B cell (primary cell): ENCODE measurements around the gene BBX. TPM values are rescaled to one million over a fixed set of nuclear protein-coding genes. Genes with fewer than 3 reads are reported as not detected.

Experiments
- ATAC-seq: fragments of 200-7000 bp; cut with Tn5 transposase; one replicate; pipeline ENCODE4 v1.10.0; 2021; ENCODE audit warnings: low read depth, mild to moderate bottlenecking, moderate number of reproducible peaks, moderate library complexity
- CTCF ChIA-PET: fragments of 350-600 bp; sonication (Branson Sonifier 250); formaldehyde crosslinking; loops from one replicate; lab custom pipeline; 2021; ENCODE audit warnings: antibody characterized with exemption, inconsistent platforms; lab: Charles Lee
- POLR2A ChIA-PET: fragments of 350-600 bp; sonication (Branson Sonifier 250); formaldehyde crosslinking; loops from one replicate; lab custom pipeline; 2021; ENCODE audit warnings: antibody characterized with exemption; lab: Charles Lee
- DNase-seq: peaks from one replicate; pipeline ENCODE4 v3.0.0; 2013
- H2AFZ ChIP-seq: 2 replicates; pipeline ENCODE4 v1.6.1; 2012; ENCODE audit warnings: mild to moderate bottlenecking, low read depth, low read length; ENCODE audit not compliant: insufficient read depth, poor library complexity, severe bottlenecking
- H3K27ac ChIP-seq, 2 donors: 1 replicate in 1 of 2; 2 replicates in 1 of 2; pipeline ENCODE4 v1.5.1; 2012 to 2013; ENCODE audit warnings: low read length in 2 of 2, mild to moderate bottlenecking in 2 of 2, moderate library complexity in 1 of 2
- H3K27me3 ChIP-seq, 4 experiments: fragments of 200-600 bp in 1 of 4; sonication (generic) in 1 of 4; replicated peaks in 1 of 4; 1 replicate in 2 of 4; 2 replicates in 2 of 4; pipeline versions ENCODE4 v1.6.1 to v1.7.0; 2013 to 2016; ENCODE audit warnings: low read length in 3 of 4, mild to moderate bottlenecking in 2 of 4, mixed read lengths in 1 of 4, moderate library complexity in 1 of 4; ENCODE audit not compliant: insufficient read depth in 4 of 4, control insufficient read depth in 3 of 4; ENCODE audit errors: control extremely low read depth in 1 of 4
- H3K36me3 ChIP-seq, 2 experiments: replicated peaks in 1 of 2; 1 replicate in 1 of 2; 2 replicates in 1 of 2; pipeline versions ENCODE4 v1.6.1 to v1.7.1; 2013; ENCODE audit warnings: low read length in 1 of 2; ENCODE audit not compliant: insufficient read depth in 2 of 2, control insufficient read depth in 1 of 2; ENCODE audit errors: control extremely low read depth in 1 of 2, extremely low read depth in 1 of 2
- H3K4me1 ChIP-seq, 2 donors: fragments of 200-600 bp in 1 of 2; sonication (generic) in 1 of 2; 1 replicate in 1 of 2; 2 replicates in 1 of 2; pipeline versions ENCODE4 v1.5.1 to v1.6.1; 2013 to 2017; ENCODE audit warnings: low read length in 2 of 2; ENCODE audit not compliant: control insufficient read depth in 2 of 2, insufficient read depth in 2 of 2
- H3K4me2 ChIP-seq: replicated peaks from 2 replicates; pipeline ENCODE3; 2012; ENCODE audit warnings: mild to moderate bottlenecking, low read depth, low read length; ENCODE audit not compliant: poor library complexity, severe bottlenecking
- H3K4me3 ChIP-seq, 5 experiments: fragments of 200-600 bp in 1 of 5; sonication (generic) in 1 of 5; 1 replicate in 3 of 5; 2 replicates in 2 of 5; pipeline versions ENCODE4 v1.5.1 to v1.7.0; 2011 to 2016; ENCODE audit warnings: low read length in 4 of 5, mild to moderate bottlenecking in 4 of 5, low read depth in 2 of 5, control low read depth in 1 of 5, moderate library complexity in 1 of 5; ENCODE audit not compliant: insufficient read depth in 1 of 5; ENCODE audit errors: control extremely low read depth in 1 of 5, extremely low read depth in 1 of 5
- H3K79me2 ChIP-seq: fragments of 200-600 bp; sonication (generic); one replicate; pipeline ENCODE4 v1.6.0; 2016; ENCODE audit warnings: low read length; ENCODE audit not compliant: control insufficient read depth, insufficient read depth
- H3K9ac ChIP-seq: fragments of 200-600 bp; sonication (generic); 2 replicates; pipeline ENCODE4 v1.6.1; 2017; ENCODE audit warnings: mild to moderate bottlenecking, low read length, moderate library complexity
- H3K9me3 ChIP-seq, 3 donors: one replicate each; pipeline versions ENCODE4 v1.6.1 to v1.7.1; 2013; ENCODE audit warnings: low read length in 2 of 3; ENCODE audit not compliant: control insufficient read depth in 2 of 3, insufficient read depth in 1 of 3; ENCODE audit errors: control extremely low read depth in 1 of 3
- H4K20me1 ChIP-seq: 2 replicates; pipeline ENCODE4 v1.6.0; 2012; ENCODE audit warnings: mild to moderate bottlenecking, low read length; ENCODE audit not compliant: insufficient read depth, control insufficient read depth, poor library complexity, severe bottlenecking
- H3K27ac Mint-ChIP-seq: one replicate; pipeline ENCODE4 v1.8.0; 2021; ENCODE audit warnings: mixed read lengths
- H3K27me3 Mint-ChIP-seq: one replicate; pipeline ENCODE4 v1.8.0; 2021; ENCODE audit warnings: mixed read lengths
- H3K4me1 Mint-ChIP-seq: one replicate; pipeline ENCODE4 v1.8.0; 2021; ENCODE audit warnings: mixed read lengths
- H3K4me3 Mint-ChIP-seq: one replicate; pipeline ENCODE4 v1.8.0; 2021; ENCODE audit warnings: mixed read lengths
- H3K9me3 Mint-ChIP-seq: one replicate; pipeline ENCODE4 v1.8.0; 2022; ENCODE audit warnings: mixed read lengths; ENCODE audit not compliant: insufficient read depth
- CTCF ChIP-seq: fragments of 200-600 bp; IDR thresholded peaks from one replicate; pipeline ENCODE4 v1.8.0; 2022; ENCODE audit warnings: antibody characterized with exemption, mild to moderate bottlenecking
- EZH2 ChIP-seq: IDR thresholded peaks from 2 replicates; pipeline ENCODE4 v1.6.1; 2012; ENCODE audit warnings: borderline replicate concordance, low read depth, mild to moderate bottlenecking, moderate library complexity, low read length; ENCODE audit not compliant: insufficient read depth, poor library complexity, severe bottlenecking
- WGBS: methylation state at CpG from one replicate; pipeline ENCODE4 v1.1.5; 2013; ENCODE audit warnings: missing lambda C conversion rate; ENCODE audit not compliant: insufficient coverage; 5-methylcytosine and 5-hydroxymethylcytosine counted together
- intact Hi-C: fragments of 100-400 bp; cut with micrococcal nuclease; formaldehyde crosslinking; loops from one replicate; pipeline ENCODE4 v1.10.0; 2022
- polyA plus RNA-seq: library from polyadenylated mRNA; depleted of rRNA; stranded (reverse); fragments of >200 nt; gene quantifications from 2 replicates; pipeline ENCODE4 v1.2.3, GENCODE V29; 2012
- total RNA-seq, 2 donors: library from RNA; stranded (reverse); fragments of 120-200 nt in 1 of 2; gene quantifications; 1 replicate in 1 of 2; 2 replicates in 1 of 2; pipeline versions ENCODE4 v1.2.3 to v1.2.4, GENCODE V29; 2013 to 2022

The BBX gene
- total and polyA plus RNA-seq, 2 donors (not counting 1 experiment from before 2014, with no cell fraction given) = 27.8 to 133 TPM

- DNase-seq (no peak), ATAC-seq (peak; percentile 17)
- CTCF ChIA-PET = interaction anchor here (1.3 kb wide), 1 partner anchor 17 kb away, joined by 3 read pairs; no protein-coding TSS in a partner anchor
- Mint-ChIP-seq H3K27ac (no peak overlapping the region), H3K9me3 (no peaks in the 10 kb centered on the region), H3K27me3 (no peaks in the 10 kb centered on the region), H3K4me1 (peaks cover 26% of the 10 kb centered on the region), H3K4me3 (no peak overlapping the region)
- POLR2A ChIA-PET = no interaction called here
- H3K4me2 ChIP-seq = no peak overlapping the region
- TF ChIP-seq CTCF = no peak
- no peak for TF ChIP-seq EZH2
- no peaks in the 10 kb centered on the region for H3K9me3 ChIP-seq
- H2AFZ ChIP-seq = no peak overlapping the region
- no peaks in the 10 kb centered on the region for H3K27me3 ChIP-seq
- H3K9ac ChIP-seq = no peak overlapping the region
- peaks cover 6 to 64% of the 10 kb centered on the region in 2 experiments for H3K36me3 ChIP-seq
- intact Hi-C loops = no loop called here
- no peak overlapping the region for H3K27ac ChIP-seq
- no peaks in the 10 kb centered on the region for H3K79me2 ChIP-seq
- no peaks in the 10 kb centered on the region for H4K20me1 ChIP-seq
- no peak overlapping the region for H3K4me3 ChIP-seq
- peaks cover 11 to 16% of the 10 kb centered on the region in 2 donors for H3K4me1 ChIP-seq
These were observed 274.0 kb downstream of the BBX start for GRCh38 chr3:107796791-107797190.

GRCh38 chr3:107797586-107797985 lies 274.8 kb downstream of the BBX start:
- no peaks in the 10 kb centered on the region for H4K20me1 ChIP-seq
- H3K36me3 ChIP-seq = peaks cover 6 to 65% of the 10 kb centered on the region in 2 experiments
- H3K27ac ChIP-seq = no peak overlapping the region
- POLR2A ChIA-PET = no interaction called here
- peak overlapping the region; percentile 20 for H3K27ac Mint-ChIP-seq
- no peaks in the 10 kb centered on the region for H3K27me3 ChIP-seq
- H3K9ac ChIP-seq = no peak overlapping the region
- peaks cover 26% of the 10 kb centered on the region for H3K4me1 Mint-ChIP-seq
- ATAC-seq (no peak), DNase-seq (no peak)
- CTCF ChIA-PET = interaction anchor here (1.3 kb wide), 1 partner anchor 16 kb away, joined by 3 read pairs; no protein-coding TSS in a partner anchor
- no peak for TF ChIP-seq CTCF
- no peak for TF ChIP-seq EZH2
- no peak overlapping the region for H2AFZ ChIP-seq
- no peaks in the 10 kb centered on the region for H3K27me3 Mint-ChIP-seq
- no peaks in the 10 kb centered on the region for H3K79me2 ChIP-seq
- peaks cover 11 to 16% of the 10 kb centered on the region in 2 donors for H3K4me1 ChIP-seq
- H3K9me3 Mint-ChIP-seq = no peaks in the 10 kb centered on the region
- intact Hi-C loops = no loop called here
- H3K4me3 ChIP-seq = no peak overlapping the region
- H3K9me3 ChIP-seq = no peaks in the 10 kb centered on the region
- H3K4me2 ChIP-seq = no peak overlapping the region
- H3K4me3 Mint-ChIP-seq = no peak overlapping the region
- no CpG with 5 or more reads among the region's 1 CpG for WGBS
